K562 (cell line): ENCODE results near the gene CRYZL1. TPM values are rescaled to one million over a fixed set of nuclear protein-coding genes. Genes with fewer than 3 reads are reported as not detected.

ENCODE experiments used
- BCL6 ChIP-seq: fragments of 250-450 bp; sonication (Bioruptor Pico); IDR thresholded peaks from 2 replicates; pipeline ENCODE4 v1.4.0; 2020
- ETS1 ChIP-seq: conservative IDR thresholded peaks from 2 replicates; pipeline ENCODE4 v1.6.1; 2011; ENCODE audit warnings: low read depth, mild to moderate bottlenecking, low read length; ENCODE audit not compliant: control insufficient read depth
- ETV5 ChIP-seq: sonication (generic); formaldehyde crosslinking; IDR thresholded peaks from 2 replicates; pipeline ENCODE4 v1.4.0; 2020; ENCODE audit warnings: low read depth, mild to moderate bottlenecking, missing genetic modification reagents
- FIP1L1 ChIP-seq: fragments of 200-400 bp; formaldehyde crosslinking; IDR thresholded peaks from 2 replicates; pipeline ENCODE4 v1.6.1; 2018; ENCODE audit warnings: mild to moderate bottlenecking, low read depth, low read length; ENCODE audit not compliant: poor library complexity, severe bottlenecking
- KAT2B ChIP-seq: IDR thresholded peaks from one replicate; pipeline ENCODE4 v1.6.1; 2012; ENCODE audit warnings: low read depth, mild to moderate bottlenecking, control low read depth, inconsistent platforms, low read length, moderate library complexity
- MAFF ChIP-seq: IDR thresholded peaks from 2 replicates; pipeline ENCODE4 v1.6.1; 2012; ENCODE audit warnings: low read length, improper control_type of control experiment
- MAZ ChIP-seq, 2 experiments: fragments of 450-650 bp in 1 of 2; sonication (generic) in 1 of 2; formaldehyde crosslinking; IDR thresholded peaks in 1 of 2; conservative IDR thresholded peaks in 1 of 2; 2 replicates each; pipeline versions ENCODE4 v1.4.0 to v1.5.0; 2020; ENCODE audit warnings: mild to moderate bottlenecking in 1 of 2, missing genetic modification reagents in 1 of 2
- REST ChIP-seq, 2 experiments: fragments of 450-650 bp; formaldehyde crosslinking in 1 of 2; IDR thresholded peaks; 2 replicates each; pipeline versions ENCODE4 v1.4.0 to v1.6.1; 2014 to 2020; ENCODE audit warnings: mild to moderate bottlenecking in 2 of 2, borderline replicate concordance in 1 of 2, low read depth in 1 of 2
- RUNX1 ChIP-seq: sonication (generic); IDR thresholded peaks from 2 replicates; pipeline ENCODE4 v1.6.1; 2016; ENCODE audit warnings: antibody characterized with exemption, low read depth
- SRSF9 ChIP-seq: fragments of 200-400 bp; formaldehyde crosslinking; IDR thresholded peaks from 2 replicates; pipeline ENCODE4 v1.6.1; 2017; ENCODE audit warnings: low read depth, low read length, borderline replicate concordance
- VEZF1 ChIP-seq: fragments of 200-800 bp; sonication (Bioruptor generic); IDR thresholded peaks from 2 replicates; pipeline ENCODE4 v1.6.1; 2017; ENCODE audit warnings: missing genetic modification characterization, missing compliant biosample characterization
- ZKSCAN8 ChIP-seq: fragments of 200-800 bp; sonication (Bioruptor generic); IDR thresholded peaks from 2 replicates; pipeline ENCODE4 v1.6.1; 2016; ENCODE audit warnings: missing genetic modification characterization, missing compliant biosample characterization
- ZNF134 ChIP-seq: fragments of 250-450 bp; sonication (Bioruptor Pico); conservative IDR thresholded peaks from 2 replicates; pipeline ENCODE4 v1.4.0; 2020
- polyA plus RNA-seq, 8 experiments: library from polyadenylated mRNA; depleted of rRNA in 4 of 8; stranded (reverse) in 5 of 8; unstranded in 3 of 8; fragments of >200 nt; fragmentation: Nextera tagmentation in 2 of 8; fragmentation: Illumina TruSeq in 1 of 8; extraction: Ambion mirVana in 2 of 8; extraction: Trizol in 1 of 8; gene quantifications; 2 replicates each; pipeline versions ENCODE4 v1.2.1 to v1.2.3, GENCODE V29; 2011 to 2014; ENCODE audit warnings: inconsistent platforms in 1 of 8, missing spikeins in 1 of 8
- total RNA-seq, 7 experiments: library from RNA; depleted of rRNA in 6 of 7; stranded (reverse); fragments of >200 nt in 6 of 7; fragmentation: Illumina TruSeq in 2 of 7; extraction: Trizol in 2 of 7; gene quantifications; 2 replicates each; pipeline versions ENCODE4 v1.2.1 to v1.2.3, GENCODE V29; 2011 to 2021; ENCODE audit warnings: low replicate concordance in 1 of 7

The CRYZL1 gene
- total and polyA plus RNA-seq, 9 of the 15 experiments (the other 6 are each of a cell fraction or from before 2014, with no cell fraction given): 19.9 to 98.2 (median 39.2) TPM

- TF ChIP-seq VEZF1 (CRISPR knock-in tag) (peak; percentile 85), MAZ (CRISPR knock-in tag; conservative IDR thresholded peaks at IDR 0.05 in 1 of 2, IDR thresholded peaks at IDR 0.05 in 1 of 2) (peak; percentile 29 to 87), FIP1L1 (peak; percentile 17), RUNX1 (0 out of 2 replicates have a peak, but pooled peaks have one; percentile 42), ETS1 (peak; percentile 16; the same call in 1 of the 2 replicates), MAFF (no peak), ZKSCAN8 (CRISPR knock-in tag) (no peak), REST (IDR thresholded peaks at IDR 0.05; ENCODE audit: borderline replicate concordance) (no peak), REST (CRISPR knock-in tag; IDR thresholded peaks at IDR 0.05; ENCODE audit: low read depth) (no peak), ETV5 (CRISPR knock-in tag) (0 out of 2 replicates have a peak, but pooled peaks have one; percentile 51), KAT2B (no peak), ZNF134 (CRISPR knock-in tag) (0 out of 2 replicates have a peak, but pooled peaks have one; percentile 13), SRSF9 (no peak), BCL6 (no peak)
Measured at GRCh38 chr21:33588485-33589335, 52.8 kb downstream of the CRYZL1 start, which contains the start of gene DONSON (continued).
